COLO829 (cell line): ENCODE measurements around the gene SLC34A2.
"Not testable (repeated sequence)": the region's sequence is repeated elsewhere in the genome, so short reads cannot be mapped to it uniquely, and the experiment has no call there.

Experiments used
- DNase-seq: peaks from one replicate; pipeline ENCODE4 v3.0.0; 2012; ENCODE audit warnings: low spot score

Gene SLC34A2

GRCh38 chr4:25654971-25655963 lies at the start of gene SLC34A2:
TSS of gene SLC34A2 (plus strand) at chr4:25655851. CDS start at chr4:25662501, 6,650 bp downstream.
- no peak for DNase-seq

- no peak for DNase-seq
Observed at GRCh38 chr4:25608644-25609043, 47.0 kb upstream of the SLC34A2 start.

- DNase-seq, result no peak
Observed at GRCh38 chr4:25609976-25610375, 45.7 kb upstream of the SLC34A2 start.

- not testable (repeated sequence) for DNase-seq
Observed at GRCh38 chr4:25613613-25614012, 42.0 kb upstream of the SLC34A2 start.

- DNase-seq, result no peak
Observed at GRCh38 chr4:25614807-25615206, 40.8 kb upstream of the SLC34A2 start.

DNA sequence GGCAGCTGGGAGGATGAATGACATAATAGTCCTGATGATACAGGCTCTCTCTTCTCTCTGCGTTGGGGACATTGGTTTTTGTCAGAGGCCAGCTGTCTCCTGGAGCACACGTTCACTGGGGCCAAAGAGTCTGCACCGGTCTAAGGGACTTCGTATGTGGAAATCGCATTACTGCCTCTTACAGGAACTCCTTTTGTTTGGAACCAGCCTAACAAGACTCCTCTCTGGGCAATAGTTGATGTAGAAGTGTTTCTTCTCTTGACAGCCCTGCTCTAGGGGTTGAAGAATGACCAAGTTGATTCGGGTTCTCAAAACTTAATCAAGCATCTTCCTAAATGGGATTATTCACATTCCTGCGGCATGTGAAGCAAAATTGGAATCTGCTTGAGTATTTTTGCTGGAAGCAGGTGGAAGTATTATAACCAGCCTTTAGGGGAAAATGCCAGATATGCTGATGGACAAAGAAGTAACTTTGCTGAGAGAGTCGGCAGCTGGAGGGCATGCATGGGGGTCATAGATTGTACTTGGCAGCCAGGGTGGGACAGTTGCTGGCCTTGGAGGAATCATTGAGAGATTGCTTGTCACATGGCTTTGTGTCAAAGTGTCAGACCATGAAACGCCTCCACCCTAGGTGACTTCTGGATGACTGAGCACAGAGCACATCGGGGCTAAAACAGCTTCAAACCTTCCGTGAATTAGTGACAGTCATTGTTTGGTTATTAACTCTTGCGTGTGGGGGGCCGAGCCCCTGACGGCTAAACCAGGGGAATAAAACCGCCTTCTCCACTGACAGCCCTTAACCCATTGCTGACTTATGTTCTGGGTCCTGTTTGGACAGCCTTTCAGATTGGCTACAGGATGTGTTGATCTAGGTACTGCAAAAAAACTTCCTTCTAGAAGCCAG lies 34.4 kb upstream of the SLC34A2 start:
- DNase-seq, result no peak

GRCh38 chr4:25624616-25625015 lies 31.0 kb upstream of the SLC34A2 start:
- DNase-seq, result no peak

- no peak for DNase-seq
Observed at GRCh38 chr4:25628451-25628850, 27.2 kb upstream of the SLC34A2 start.

- DNase-seq, result peak; percentile 23
Observed at GRCh38 chr4:25632135-25632534, 23.5 kb upstream of the SLC34A2 start.

DNA sequence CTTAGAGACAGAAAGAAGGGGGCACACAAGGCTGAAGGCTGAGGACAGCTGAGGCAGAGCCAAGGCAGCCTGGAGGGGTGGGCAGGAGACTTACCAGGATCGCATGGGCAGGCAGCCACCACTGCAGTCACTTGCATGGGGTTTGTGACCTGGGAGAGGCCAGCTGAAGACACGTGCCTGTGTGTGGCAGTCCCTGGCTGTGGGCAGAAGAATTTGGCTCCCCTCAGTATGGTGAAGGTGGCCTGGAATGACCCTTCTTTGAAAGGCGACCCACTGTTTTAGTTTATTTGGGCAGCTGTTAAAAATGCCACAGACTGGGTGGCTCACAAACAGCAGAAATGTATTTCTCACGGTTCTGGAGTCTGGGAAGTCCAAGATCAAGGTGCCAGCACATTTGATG lies 22.1 kb upstream of the SLC34A2 start:
- DNase-seq, result no peak

- no peak for DNase-seq
Observed at GRCh38 chr4:25635501-25635900, 20.1 kb upstream of the SLC34A2 start.

DNA sequence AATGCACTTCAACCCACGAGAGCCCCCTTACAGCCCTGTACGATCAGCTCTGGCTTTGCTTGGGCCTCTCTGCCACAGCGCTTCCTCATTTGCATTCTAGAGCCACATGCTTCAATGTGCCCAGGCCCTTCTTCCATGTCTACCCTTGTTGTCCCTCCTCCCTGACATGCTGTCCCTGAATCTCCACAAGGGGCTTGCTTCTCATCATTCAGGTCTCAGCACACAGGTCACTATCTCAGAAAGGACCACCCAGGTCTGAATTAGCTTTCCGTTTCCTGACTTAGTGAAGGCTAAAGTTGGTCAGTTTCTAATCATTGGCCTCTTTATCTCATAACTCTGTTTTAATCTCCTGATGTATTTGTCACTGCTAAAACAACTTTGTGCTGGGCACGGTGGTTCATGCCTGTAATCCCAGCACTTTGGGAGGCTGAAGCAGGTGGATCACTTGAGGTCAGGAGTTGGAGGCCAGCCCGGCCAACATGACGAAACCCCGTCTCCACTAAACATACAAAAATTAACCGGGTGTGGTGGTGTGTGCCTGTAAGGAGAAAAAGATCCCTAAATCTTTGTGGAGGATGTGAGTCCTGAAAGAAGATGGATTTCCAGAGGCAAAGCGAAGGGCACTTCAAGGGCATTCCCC lies 17.9 kb upstream of the SLC34A2 start:
- no peak for DNase-seq

DNA sequence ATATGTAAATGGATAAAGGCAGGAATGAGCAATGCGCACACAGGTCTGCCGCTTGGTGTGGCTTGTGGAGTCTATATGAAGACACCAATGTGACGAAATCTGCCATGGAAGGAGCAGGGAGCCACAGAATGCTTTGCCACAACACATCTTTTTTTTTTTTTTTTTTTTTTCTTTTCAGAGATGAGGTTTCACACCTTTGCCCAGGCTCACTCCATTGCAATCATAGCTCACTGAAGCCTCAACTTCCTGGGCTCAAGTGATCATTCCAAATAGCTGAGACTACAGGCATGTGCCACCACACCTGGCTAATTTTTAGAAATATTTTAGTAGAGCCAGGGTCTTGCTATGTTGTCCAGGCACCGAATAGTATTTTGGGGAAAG lies 17.4 kb upstream of the SLC34A2 start:
- DNase-seq, result no peak

DNA sequence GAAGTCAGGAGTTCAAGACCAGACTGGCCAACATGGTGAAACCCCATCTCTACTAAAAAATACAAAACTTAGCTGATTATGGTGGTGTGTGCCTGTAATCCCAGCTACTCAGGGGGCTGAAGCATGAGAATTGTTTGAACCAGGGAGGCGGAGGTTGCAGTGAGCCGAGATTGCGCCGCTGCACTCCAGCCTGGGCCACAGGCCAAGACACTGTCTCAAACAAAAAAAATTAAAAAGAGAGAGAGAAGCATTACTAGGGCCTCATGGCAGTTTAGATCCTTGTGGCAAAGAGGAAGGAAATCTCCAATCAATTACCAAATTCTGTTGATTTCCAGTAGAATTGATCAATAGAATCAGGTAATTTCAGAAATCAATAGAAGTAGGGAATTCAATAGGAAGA lies 16.8 kb upstream of the SLC34A2 start:
- DNase-seq, result no peak

GRCh38 chr4:25650311-25650710 lies 5.3 kb upstream of the SLC34A2 start:
- DNase-seq, result no peak

DNA sequence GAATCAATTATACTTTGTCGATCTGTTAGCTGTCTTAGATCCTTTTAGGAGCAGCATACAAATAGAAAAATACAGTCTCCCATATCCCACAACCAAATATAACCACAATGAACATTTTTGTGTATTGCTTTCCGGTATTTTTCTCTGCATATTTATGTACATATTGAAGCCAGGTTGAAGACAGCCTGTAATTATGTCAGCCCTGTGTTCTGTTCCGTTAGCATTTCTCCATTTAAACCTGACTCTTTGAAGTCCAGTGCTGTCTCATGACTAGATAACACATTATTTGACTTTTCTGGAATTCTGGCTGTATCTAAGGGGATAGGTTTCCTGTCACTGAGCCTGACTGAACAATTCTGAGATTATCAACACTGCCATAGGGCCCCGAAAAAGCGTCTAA lies 4.0 kb upstream of the SLC34A2 start:
- no peak for DNase-seq

GRCh38 chr4:25654031-25654970 lies 1.4 kb upstream of the SLC34A2 start:
- no peak for DNase-seq

DNA sequence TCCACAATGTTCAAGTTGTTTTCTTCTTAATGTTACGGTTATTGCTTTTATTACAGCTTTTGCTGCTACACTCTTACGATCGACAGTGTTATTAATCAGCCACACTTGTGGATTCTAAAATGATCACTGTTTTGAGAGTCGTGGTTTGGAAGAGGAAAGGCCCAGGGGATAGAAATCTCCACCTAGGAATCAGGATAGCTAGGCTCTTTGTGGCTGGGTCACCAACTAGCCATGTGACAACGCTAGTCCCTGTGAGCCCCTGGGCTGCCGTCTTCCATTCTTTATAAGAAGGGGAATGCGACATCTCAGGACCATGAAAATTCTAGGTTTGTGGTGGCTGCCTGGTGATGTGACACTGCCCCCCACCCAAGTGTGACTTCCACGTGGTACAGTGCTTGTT lies 380 bp downstream of the SLC34A2 start:
- no peak for DNase-seq

- DNase-seq, result no peak
Observed at GRCh38 chr4:25658357-25658771, 2.7 kb downstream of the SLC34A2 start.

DNA sequence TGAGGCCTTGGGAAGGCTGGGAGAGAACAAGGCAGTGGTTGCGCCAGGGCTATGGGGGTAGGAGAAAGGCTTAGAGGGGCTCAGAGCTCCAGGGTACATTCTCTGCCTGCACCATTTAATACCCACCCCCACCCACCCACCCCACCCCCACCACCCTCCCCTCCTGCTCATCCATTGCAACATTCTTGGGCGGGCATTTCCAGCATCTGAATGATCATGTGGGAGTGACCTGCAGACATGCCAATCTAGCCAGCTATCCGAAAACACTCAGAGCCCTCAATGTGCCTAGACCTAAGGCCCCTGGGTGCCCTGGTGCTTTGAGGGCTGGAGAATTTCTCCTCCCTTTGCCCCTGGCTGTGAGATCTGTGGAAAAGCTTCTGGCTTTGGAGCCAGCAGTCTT lies 3.1 kb downstream of the SLC34A2 start:
- DNase-seq, result no peak

DNA sequence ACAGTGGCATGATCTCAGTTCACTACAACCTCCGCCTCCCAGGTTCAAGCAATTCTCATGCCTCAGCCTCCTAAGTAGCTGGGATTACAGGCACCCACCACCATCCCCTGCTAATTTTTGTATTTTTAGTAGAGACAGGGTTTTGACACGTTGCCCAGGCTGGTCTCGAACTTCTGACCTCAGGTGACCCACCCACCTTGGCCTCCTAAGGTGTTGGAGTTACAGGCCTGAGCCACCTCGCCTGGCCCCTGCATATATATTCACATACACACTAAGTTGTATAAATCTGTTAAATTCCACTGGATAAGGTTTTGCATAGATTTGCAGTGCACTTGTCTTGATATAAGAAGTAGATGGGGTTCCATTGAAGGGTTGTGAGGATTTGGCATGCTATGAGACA lies 5.8 kb downstream of the SLC34A2 start:
- not testable (repeated sequence) for DNase-seq
